GM12878 (cell line): ENCODE results near the gene CRX.

Experiments used
- EP300 ChIP-seq, 2 experiments: fragments of 150-350 bp in 1 of 2; IDR thresholded peaks; 2 replicates each; pipeline ENCODE4 v1.6.1; 2011 to 2012; ENCODE audit warnings: low read depth in 2 of 2, low read length in 2 of 2, borderline replicate concordance in 1 of 2, improper control_type of control experiment in 1 of 2, inconsistent platforms in 1 of 2; ENCODE audit not compliant: control insufficient read depth in 1 of 2
- SMC3 ChIP-seq: IDR thresholded peaks from 2 replicates; pipeline ENCODE4 v1.6.1; 2011; ENCODE audit warnings: low read length, improper control_type of control experiment, borderline replicate concordance

DNA sequence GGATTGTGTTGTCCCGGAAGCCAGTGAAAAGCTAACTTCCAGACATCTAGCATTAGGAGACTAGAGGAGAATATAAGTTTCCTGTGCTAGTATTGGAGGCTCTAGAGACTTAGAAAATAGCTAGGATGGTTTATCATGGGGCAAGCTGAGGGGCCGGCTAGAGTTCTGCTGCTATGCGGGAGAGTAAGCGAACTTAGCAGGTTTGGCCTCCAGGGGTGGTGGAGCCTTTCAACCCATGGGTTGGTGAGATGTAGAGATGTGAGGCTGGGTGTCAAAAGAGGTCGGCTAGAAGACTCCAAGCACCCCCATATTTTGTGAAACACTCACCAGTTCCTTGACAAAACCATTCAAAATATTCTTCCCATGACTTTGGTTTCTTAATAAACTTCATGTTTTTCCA, 60.0 kb downstream of the CRX start:
- no peak for TF ChIP-seq SMC3
- TF ChIP-seq EP300 (IDR thresholded peaks at IDR 0.05; ENCODE audit: borderline replicate concordance in 1 of 2, control insufficient read depth in 1 of 2, low read depth in 2 of 2, low read length in 2 of 2), result no peak
